MCF 10A (cell line): ENCODE data around the gene BCL2. TPM values are rescaled to one million over a fixed set of nuclear protein-coding genes. Genes with fewer than 3 reads are reported as not detected.

ENCODE experiments used
- BruUV-seq: library from RNA; stranded (reverse); fragments of 400-500 nt; replicated peaks from 2 replicates; lab custom pipeline; 2021; lab: Mats Ljungman, UMichigan
- CTCF ChIA-PET: fragments of 300-600 bp; sonication (Branson Sonifier 250); formaldehyde crosslinking; extraction: SDS; loops from one replicate; lab custom pipeline; 2021; ENCODE audit warnings: antibody characterized with exemption, inconsistent platforms; lab: Yijun Ruan, JAX
- POLR2A ChIA-PET: fragments of 300-600, 350-650 bp; sonication (Branson Sonifier 250); formaldehyde crosslinking; extraction: SDS; loops from one replicate; lab custom pipeline; 2020; ENCODE audit warnings: antibody characterized with exemption, inconsistent platforms; lab: Yijun Ruan, JAX
- DNase-seq: peaks from one replicate; pipeline ENCODE4 v3.0.0-alpha.2; 2018; ENCODE audit not compliant: unreplicated experiment
- H3K27ac Mint-ChIP-seq: one replicate; pipeline ENCODE4 v1.8.0; 2022; ENCODE audit warnings: mild to moderate bottlenecking, low read depth, mixed read lengths; ENCODE audit not compliant: unreplicated experiment
- H3K27me3 Mint-ChIP-seq: one replicate; pipeline ENCODE4 v1.8.0; 2022; ENCODE audit warnings: mixed read lengths; ENCODE audit not compliant: insufficient read depth, unreplicated experiment
- H3K36me3 Mint-ChIP-seq: one replicate; pipeline ENCODE4 v1.8.0; 2022; ENCODE audit warnings: mild to moderate bottlenecking, moderate library complexity, mixed read lengths; ENCODE audit not compliant: insufficient read depth, unreplicated experiment
- H3K4me1 Mint-ChIP-seq: one replicate; pipeline ENCODE4 v1.8.0; 2022; ENCODE audit warnings: mixed read lengths; ENCODE audit not compliant: insufficient read depth, unreplicated experiment
- H3K4me3 Mint-ChIP-seq: one replicate; pipeline ENCODE4 v1.8.0; 2022; ENCODE audit warnings: mild to moderate bottlenecking, moderate library complexity, mixed read lengths; ENCODE audit not compliant: unreplicated experiment
- H3K9me3 Mint-ChIP-seq: one replicate; pipeline ENCODE4 v1.8.0; 2022; ENCODE audit warnings: mixed read lengths; ENCODE audit not compliant: unreplicated experiment
- CTCF ChIP-seq: fragments of 200-600 bp; IDR thresholded peaks from one replicate; pipeline ENCODE4 v1.8.0; 2022; ENCODE audit warnings: antibody characterized with exemption, mild to moderate bottlenecking; ENCODE audit not compliant: unreplicated experiment
- intact Hi-C: fragments of 100-400 bp; cut with micrococcal nuclease; formaldehyde crosslinking; loops from 2 replicates; pipeline ENCODE4 v1.14.1; 2022
- total RNA-seq: library from RNA; stranded (reverse); gene quantifications from 2 replicates; pipeline ENCODE4 v1.2.3, GENCODE V29; 2022

BCL2 gene
- total RNA-seq, 1 experiment from 2014 or later = 3.0 TPM

- no peak for DNase-seq
- no peak for TF ChIP-seq CTCF
- H3K9me3 Mint-ChIP-seq = no peaks in the 10 kb centered on the region
- POLR2A ChIA-PET = no interaction called here
- H3K27me3 Mint-ChIP-seq = no peaks in the 10 kb centered on the region
- intact Hi-C loops = no loop called here
- CTCF ChIA-PET = interaction anchor here (0.6 kb wide), 1 partner anchor 33 kb away, joined by 3 read pairs; no protein-coding TSS in a partner anchor
- no TSS peak for BruUV-seq
- no peaks in the 10 kb centered on the region for H3K36me3 Mint-ChIP-seq
- H3K4me3 Mint-ChIP-seq = no peak overlapping the region
- H3K27ac Mint-ChIP-seq = no peak overlapping the region
- no peaks in the 10 kb centered on the region for H3K4me1 Mint-ChIP-seq
Observed at GRCh38 chr18:63284173-63284799, 35.3 kb downstream of the BCL2 start.

GRCh38 chr18:63283305-63284094 is 36.1 kb downstream of the BCL2 start:
- Mint-ChIP-seq H3K36me3 (no peaks in the 10 kb centered on the region), H3K4me3 (no peak overlapping the region), H3K27me3 (no peaks in the 10 kb centered on the region), H3K9me3 (no peaks in the 10 kb centered on the region), H3K27ac (no peak overlapping the region), H3K4me1 (no peaks in the 10 kb centered on the region)
- ChIA-PET POLR2A (no interaction called here), CTCF (interaction anchor here (0.6 kb wide), 1 partner anchor 33 kb away, joined by 3 read pairs; no protein-coding TSS in a partner anchor)
- DNase-seq = no peak
- no TSS peak for BruUV-seq
- intact Hi-C loops = no loop called here
- TF ChIP-seq CTCF = no peak

- intact Hi-C loops = no loop called here
- Mint-ChIP-seq H3K27ac (no peak overlapping the region), H3K27me3 (no peaks in the 10 kb centered on the region), H3K36me3 (no peaks in the 10 kb centered on the region), H3K4me3 (no peak overlapping the region), H3K4me1 (no peaks in the 10 kb centered on the region), H3K9me3 (no peaks in the 10 kb centered on the region)
- TF ChIP-seq CTCF = no peak
- no peak for DNase-seq
- ChIA-PET POLR2A (no interaction called here), CTCF (no interaction called here)
- BruUV-seq = no TSS peak
Observed at GRCh38 chr18:63282793-63283192, 36.8 kb downstream of the BCL2 start.

- no TSS peak for BruUV-seq
- intact Hi-C loops = no loop called here
- H3K4me3 Mint-ChIP-seq = no peak overlapping the region
- no peak for DNase-seq
- ChIA-PET POLR2A (interaction anchor here (0.7 kb wide), 1 partner anchor 14 kb away, joined by 3 read pairs; no protein-coding TSS in a partner anchor), CTCF (interaction anchor here (0.9 kb wide), 1 partner anchor 46 kb away, joined by 3 read pairs; the partner anchor contains the start of gene BCL2)
- peaks cover 6% of the 10 kb centered on the region for H3K36me3 Mint-ChIP-seq
- no peaks in the 10 kb centered on the region for H3K27me3 Mint-ChIP-seq
- no peaks in the 10 kb centered on the region for H3K4me1 Mint-ChIP-seq
- H3K27ac Mint-ChIP-seq = no peak overlapping the region
- TF ChIP-seq CTCF = no peak
- no peaks in the 10 kb centered on the region for H3K9me3 Mint-ChIP-seq
Observed at GRCh38 chr18:63273222-63273927, 46.2 kb downstream of the BCL2 start.
